Coronary artery (tissue), 2 donors: ENCODE measurements around the gene ZNF521.

Experiments
- DNase-seq: peaks from one replicate; pipeline ENCODE4 v3.0.0-alpha.2; 2017; ENCODE audit warnings: low spot score
- H3K27ac ChIP-seq, 2 donors: fragments of 200-600 bp; sonication (generic); one replicate each; pipeline ENCODE4 v1.5.1; 2016 to 2019
- H3K4me3 ChIP-seq: fragments of 200-600 bp; sonication (generic); 2 replicates; pipeline ENCODE4 v1.5.1; 2016; ENCODE audit warnings: mild to moderate bottlenecking, moderate library complexity
- TF ChIP-seq, protein P1 (sequence below): fragments of 200-600 bp; sonication (generic); IDR thresholded peaks from one replicate; pipeline ENCODE4 v1.5.1; 2019; ENCODE audit warnings: antibody characterized with exemption

Gene ZNF521

GRCh38 chr18:25223899-25224886 lies 127.8 kb downstream of the ZNF521 start:
- TF ChIP-seq, protein P1, sequence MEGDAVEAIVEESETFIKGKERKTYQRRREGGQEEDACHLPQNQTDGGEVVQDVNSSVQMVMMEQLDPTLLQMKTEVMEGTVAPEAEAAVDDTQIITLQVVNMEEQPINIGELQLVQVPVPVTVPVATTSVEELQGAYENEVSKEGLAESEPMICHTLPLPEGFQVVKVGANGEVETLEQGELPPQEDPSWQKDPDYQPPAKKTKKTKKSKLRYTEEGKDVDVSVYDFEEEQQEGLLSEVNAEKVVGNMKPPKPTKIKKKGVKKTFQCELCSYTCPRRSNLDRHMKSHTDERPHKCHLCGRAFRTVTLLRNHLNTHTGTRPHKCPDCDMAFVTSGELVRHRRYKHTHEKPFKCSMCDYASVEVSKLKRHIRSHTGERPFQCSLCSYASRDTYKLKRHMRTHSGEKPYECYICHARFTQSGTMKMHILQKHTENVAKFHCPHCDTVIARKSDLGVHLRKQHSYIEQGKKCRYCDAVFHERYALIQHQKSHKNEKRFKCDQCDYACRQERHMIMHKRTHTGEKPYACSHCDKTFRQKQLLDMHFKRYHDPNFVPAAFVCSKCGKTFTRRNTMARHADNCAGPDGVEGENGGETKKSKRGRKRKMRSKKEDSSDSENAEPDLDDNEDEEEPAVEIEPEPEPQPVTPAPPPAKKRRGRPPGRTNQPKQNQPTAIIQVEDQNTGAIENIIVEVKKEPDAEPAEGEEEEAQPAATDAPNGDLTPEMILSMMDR, result no peak
- H3K4me3 ChIP-seq, result no peak overlapping the region
- H3K27ac ChIP-seq, result no peak overlapping the region
- DNase-seq, result no peak

GRCh38 chr18:25223211-25223610 lies 128.8 kb downstream of the ZNF521 start:
- TF ChIP-seq, protein P1, result no peak
- no peak overlapping the region for H3K27ac ChIP-seq
- H3K4me3 ChIP-seq, result no peak overlapping the region
- no peak for DNase-seq

DNA sequence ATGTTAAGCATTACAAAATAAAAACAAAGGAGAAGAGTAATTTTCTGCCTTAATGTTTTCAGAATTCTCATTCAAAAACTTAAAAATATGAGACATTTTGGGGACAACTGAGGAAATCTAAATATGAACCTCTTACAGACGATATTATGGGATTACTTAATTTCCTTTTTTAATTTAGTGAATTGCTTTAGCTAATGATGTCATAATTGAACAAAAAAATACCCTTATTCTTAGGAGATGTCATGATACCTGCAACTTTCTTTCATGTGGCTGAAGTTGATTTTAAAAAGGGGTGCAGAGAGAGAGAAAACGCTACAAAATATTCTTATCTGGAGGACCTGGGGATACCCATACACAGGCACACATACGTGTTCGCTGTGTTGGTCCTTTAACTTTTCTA lies 129.3 kb downstream of the ZNF521 start:
- TF ChIP-seq, protein P1, result no peak
- H3K27ac ChIP-seq, result no peak overlapping the region
- DNase-seq, result no peak
- no peak overlapping the region for H3K4me3 ChIP-seq

DNA sequence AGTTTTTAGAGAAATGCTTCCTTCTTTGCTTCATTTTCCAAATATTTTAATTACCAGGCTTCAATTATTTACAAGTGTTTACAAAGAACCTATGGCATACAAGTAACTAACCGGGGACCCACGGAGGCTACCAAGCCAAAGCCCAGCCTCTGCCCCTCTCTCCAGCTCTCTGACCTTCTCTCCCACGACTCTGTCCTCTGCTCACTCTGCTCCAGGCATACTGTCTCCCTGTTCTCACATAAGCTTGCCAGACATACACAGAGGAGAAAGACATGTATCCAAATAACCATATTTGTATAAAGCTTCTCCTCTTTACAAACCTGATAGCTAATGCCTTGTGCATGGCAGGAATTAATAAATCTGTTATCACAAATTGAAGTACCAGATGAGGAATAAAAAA lies 141.3 kb downstream of the ZNF521 start:
- H3K27ac ChIP-seq, result no peak overlapping the region
- no peak overlapping the region for H3K4me3 ChIP-seq
- no peak for DNase-seq
- TF ChIP-seq, protein P1, result no peak

DNA sequence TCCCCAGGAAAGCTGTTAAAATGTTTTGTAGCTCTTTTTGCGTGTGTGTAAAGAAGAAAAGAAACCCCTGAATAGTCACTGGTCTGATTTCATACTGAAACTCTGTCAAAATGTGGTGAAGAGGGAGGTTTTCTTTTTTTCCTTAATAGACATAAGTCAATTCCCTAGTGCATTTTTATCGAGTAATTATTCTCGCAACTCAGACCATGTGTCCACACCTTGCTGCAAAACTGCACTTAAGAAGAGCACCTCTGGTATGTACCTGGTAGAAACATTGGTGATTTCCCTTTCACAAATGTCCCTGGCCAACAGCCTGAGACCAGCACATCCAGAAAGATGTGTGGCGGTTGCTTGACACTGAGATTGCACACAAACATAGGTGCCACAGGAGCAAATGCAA lies 159.9 kb downstream of the ZNF521 start:
- DNase-seq, result no peak
- no peak overlapping the region for H3K27ac ChIP-seq
- TF ChIP-seq, protein P1, result no peak
- H3K4me3 ChIP-seq, result no peak overlapping the region

DNA sequence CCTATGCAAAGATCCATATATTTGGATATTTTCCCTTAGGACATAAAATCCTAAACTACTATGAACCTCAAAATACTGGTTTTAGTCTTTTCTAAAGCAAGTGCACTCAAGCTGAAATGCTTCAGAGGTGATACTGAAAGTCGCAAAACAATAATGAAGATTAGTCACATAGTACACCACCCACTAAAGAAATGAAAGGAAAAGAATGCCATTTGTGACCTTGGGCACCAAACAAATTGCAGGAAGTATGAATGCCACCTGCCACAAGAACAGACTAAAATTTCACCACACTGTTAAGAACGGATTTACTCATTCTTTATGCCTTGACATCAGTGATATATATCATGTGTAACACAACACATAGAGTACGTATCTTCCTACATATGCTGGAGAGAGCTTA lies 161.5 kb downstream of the ZNF521 start:
- Histone ChIP-seq H3K27ac (no peak overlapping the region), H3K4me3 (no peak overlapping the region)
- no peak for DNase-seq
- TF ChIP-seq, protein P1, result no peak
